ENCODE measurements around the gene AIPL1. TPM values are rescaled to one million over a fixed set of nuclear protein-coding genes. Genes with fewer than 3 reads are reported as not detected.

Gene AIPL1
- not detected in 2 replicates for total RNA-seq

DNA sequence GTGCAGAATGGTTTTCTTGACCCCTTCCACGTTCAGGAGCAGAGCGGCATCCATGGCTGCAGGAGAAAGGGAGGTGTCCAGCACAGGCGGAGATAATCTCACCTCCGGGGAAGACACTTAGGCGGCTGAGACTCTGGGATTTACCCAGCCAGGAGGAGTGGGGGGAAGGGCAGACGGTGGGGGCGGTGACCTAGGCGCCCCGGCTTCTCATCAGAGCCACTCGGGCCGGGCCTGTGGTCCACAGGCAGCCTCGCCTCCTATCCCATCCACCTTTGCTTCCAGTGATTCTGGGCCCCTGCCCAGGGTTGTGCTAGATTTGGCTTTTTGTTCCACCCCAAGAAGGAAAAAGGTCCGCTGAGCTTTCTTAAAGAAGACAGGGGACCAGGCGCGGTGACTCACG is at the start of gene AIPL1:
Gene AIPL1 (minus strand): TSS at position 71 of the 400 bp plus-strand sequence. CDS start 17 bp downstream, at position 54.

GRCh38 chr17:6443692-6444570 is 9.0 kb upstream of the AIPL1 start, which contains the start of gene PIMREG:
TSS of gene PIMREG (plus strand) at chr17:6444455. CDS start at chr17:6445111, 656 bp downstream.

Other genes with a start within 250 kb of the AIPL1 start
- gene PIMREG, start 9.3 kb upstream of the AIPL1 start, total RNA-seq: 4.3 and 6.6 TPM in 2 replicates
- 0.62 and 1.2 TPM in 2 replicates for gene PITPNM3, start 121.4 kb upstream of the AIPL1 start, total RNA-seq
- 8.0 and 10.5 TPM in 2 replicates for gene KIAA0753, start 205.6 kb upstream of the AIPL1 start, total RNA-seq
- gene TXNDC17, start 205.9 kb upstream of the AIPL1 start, total RNA-seq: 172 and 183 TPM in 2 replicates
- 5.1 and 10.7 TPM in 2 replicates for gene MED31, start 216.5 kb upstream of the AIPL1 start, total RNA-seq
- 0.54 and 0.94 TPM in 2 replicates for gene C17orf100, start 216.6 kb upstream of the AIPL1 start, total RNA-seq